Tibial nerve (tissue), 4 donors: ENCODE results near the gene CDR2L. TPM values are rescaled to one million over a fixed set of nuclear protein-coding genes. Genes with fewer than 3 reads are reported as not detected.
"Not testable (repeated sequence)": the region's sequence is repeated elsewhere in the genome, so short reads cannot be mapped to it uniquely, and the experiment has no call there.

Experiments
- DNase-seq, 2 donors: peaks; one replicate each; pipeline ENCODE4 v3.0.0-alpha.2; 2019; ENCODE audit warnings: low spot score in 2 of 2
- H3K27ac ChIP-seq, 4 donors: fragments of 200-600 bp; sonication (generic) in 3 of 4; one replicate each; pipeline ENCODE4 v1.5.1; 2017 to 2019; ENCODE audit warnings: mild to moderate bottlenecking in 1 of 4
- H3K27me3 ChIP-seq, 2 donors: fragments of 200-600 bp; sonication (generic) in 1 of 2; one replicate each; pipeline versions ENCODE4 v1.5.1 to v1.6.0; 2017 to 2019
- H3K36me3 ChIP-seq, 3 donors: fragments of 200-600 bp; sonication (generic); one replicate each; pipeline ENCODE4 v1.5.1; 2018 to 2019
- H3K4me1 ChIP-seq, 4 donors: fragments of 200-600 bp; sonication (generic) in 3 of 4; one replicate each; pipeline ENCODE4 v1.5.1; 2017 to 2019
- H3K4me3 ChIP-seq, 4 donors: fragments of 200-600 bp; sonication (generic) in 3 of 4; one replicate each; pipeline ENCODE4 v1.5.1; 2017 to 2019; ENCODE audit warnings: mild to moderate bottlenecking in 1 of 4, moderate library complexity in 1 of 4
- H3K9me3 ChIP-seq, 4 donors: fragments of 200-600 bp; sonication (generic) in 3 of 4; one replicate each; pipeline ENCODE4 v1.5.1; 2017 to 2019
- CTCF ChIP-seq, 5 experiments: fragments of 200-600 bp in 3 of 5; fragments of 450-650 bp in 2 of 5; sonication (generic) in 3 of 5; IDR thresholded peaks; one replicate each; pipeline ENCODE4 v1.5.1; 2016 to 2019; ENCODE audit warnings: antibody characterized with exemption in 5 of 5, mild to moderate bottlenecking in 3 of 5, moderate library complexity in 2 of 5
- EP300 ChIP-seq, 2 donors: sonication (generic); formaldehyde crosslinking; IDR thresholded peaks; one replicate each; pipeline ENCODE4 v1.6.1; 2017; ENCODE audit warnings: antibody characterized with exemption in 2 of 2, mild to moderate bottlenecking in 1 of 2
- POLR2A ChIP-seq, 2 donors: fragments of 450-650 bp; IDR thresholded peaks; one replicate each; pipeline ENCODE4 v1.6.1; 2017; ENCODE audit warnings: antibody characterized with exemption in 2 of 2, mild to moderate bottlenecking in 2 of 2, moderate library complexity in 2 of 2
- WGBS, 2 donors: methylation state at CpG; one replicate each; pipeline ENCODE4 v1.1.5; 2018; 5-methylcytosine and 5-hydroxymethylcytosine counted together
- total RNA-seq, 4 donors: library from RNA; depleted of rRNA; stranded (reverse); fragments of >200 nt; gene quantifications; one replicate each; pipeline ENCODE4 v1.1.0, GENCODE V29; 2016

Gene CDR2L
- total RNA-seq, 4 donors from 2014 or later: 10.7 to 19.2 (median 13.9) TPM

GRCh38 chr17:75005291-75005690, 17.9 kb downstream of the CDR2L start:
- H3K27ac ChIP-seq: no peak overlapping the region
- DNase-seq: no peak
- 80 to 91% methylated on average over 8 of the region's 8 CpGs for WGBS, 2 donors
- TF ChIP-seq POLR2A (IDR thresholded peaks at IDR 0.05) (no peak), EP300 (IDR thresholded peaks at IDR 0.05) (no peak), CTCF (IDR thresholded peaks at IDR 0.05) (no peak)
- H3K9me3 ChIP-seq: no peaks in the 10 kb centered on the region
- peaks cover 0 to 52% (median 0%) of the 10 kb centered on the region in 3 donors for H3K36me3 ChIP-seq
- H3K27me3 ChIP-seq: no peaks in the 10 kb centered on the region
- H3K4me3 ChIP-seq: no peak overlapping the region
- no peaks in the 10 kb centered on the region for H3K4me1 ChIP-seq

DNA sequence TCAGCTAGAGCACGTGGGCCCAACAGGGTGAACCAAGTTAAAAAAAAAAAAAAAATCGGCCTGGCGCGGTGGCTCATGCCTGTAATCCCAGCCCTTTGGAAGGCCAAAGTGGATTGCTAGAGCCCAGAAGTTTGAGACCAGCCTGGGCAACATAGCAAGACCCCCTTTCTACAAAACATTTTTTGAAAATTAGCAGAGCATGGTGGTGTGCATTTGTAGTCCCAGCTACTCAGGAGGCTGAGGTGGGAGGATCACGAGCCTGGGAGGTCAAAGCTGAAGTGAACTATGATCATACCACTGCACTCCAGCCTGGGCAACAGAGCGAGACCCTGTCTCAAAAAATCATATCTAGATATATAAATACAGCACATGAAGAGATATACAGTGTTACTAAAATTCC, 18.7 kb downstream of the CDR2L start:
- H3K36me3 ChIP-seq: peaks cover 0 to 47% (median 0%) of the 10 kb centered on the region in 3 donors
- not testable (repeated sequence) for H3K27ac ChIP-seq, H3K4me3 ChIP-seq, H3K4me1 ChIP-seq, H3K27me3 ChIP-seq, DNase-seq, H3K9me3 ChIP-seq
- 96% methylated on average over 6 of the region's 6 CpGs for WGBS, 2 donors

GRCh38 chr17:75006653-75007052, 19.2 kb downstream of the CDR2L start:
- H3K4me1 ChIP-seq: peaks cover 0 to 9% (median 4%) of the 10 kb centered on the region in 4 donors
- DNase-seq: no peak
- no peaks in the 10 kb centered on the region for H3K9me3 ChIP-seq
- TF ChIP-seq CTCF (IDR thresholded peaks at IDR 0.05): no peak
- TF ChIP-seq EP300 (IDR thresholded peaks at IDR 0.05): no peak
- no peak for TF ChIP-seq POLR2A (IDR thresholded peaks at IDR 0.05)
- H3K4me3 ChIP-seq: no peak overlapping the region
- peaks cover 0 to 41% (median 0%) of the 10 kb centered on the region in 3 donors for H3K36me3 ChIP-seq
- WGBS, 2 donors: 84 to 89% methylated on average over 5 of the region's 5 CpGs
- H3K27me3 ChIP-seq: no peaks in the 10 kb centered on the region
- H3K27ac ChIP-seq: no peak overlapping the region

GRCh38 chr17:75008373-75008772, 20.9 kb downstream of the CDR2L start:
- Histone ChIP-seq H3K27ac (no peak overlapping the region), H3K27me3 (no peaks in the 10 kb centered on the region), H3K36me3 (peaks cover 0 to 24% (median 0%) of the 10 kb centered on the region in 3 donors), H3K4me1 (peaks cover 0 to 19% (median 10%) of the 10 kb centered on the region in 4 donors), H3K9me3 (no peaks in the 10 kb centered on the region), H3K4me3 (no peak overlapping the region)
- 86 to 91% methylated on average over 6 of the region's 6 CpGs for WGBS, 2 donors
- TF ChIP-seq EP300 (IDR thresholded peaks at IDR 0.05): no peak
- TF ChIP-seq POLR2A (IDR thresholded peaks at IDR 0.05): no peak
- TF ChIP-seq CTCF (IDR thresholded peaks at IDR 0.05): no peak
- DNase-seq: no peak

DNA sequence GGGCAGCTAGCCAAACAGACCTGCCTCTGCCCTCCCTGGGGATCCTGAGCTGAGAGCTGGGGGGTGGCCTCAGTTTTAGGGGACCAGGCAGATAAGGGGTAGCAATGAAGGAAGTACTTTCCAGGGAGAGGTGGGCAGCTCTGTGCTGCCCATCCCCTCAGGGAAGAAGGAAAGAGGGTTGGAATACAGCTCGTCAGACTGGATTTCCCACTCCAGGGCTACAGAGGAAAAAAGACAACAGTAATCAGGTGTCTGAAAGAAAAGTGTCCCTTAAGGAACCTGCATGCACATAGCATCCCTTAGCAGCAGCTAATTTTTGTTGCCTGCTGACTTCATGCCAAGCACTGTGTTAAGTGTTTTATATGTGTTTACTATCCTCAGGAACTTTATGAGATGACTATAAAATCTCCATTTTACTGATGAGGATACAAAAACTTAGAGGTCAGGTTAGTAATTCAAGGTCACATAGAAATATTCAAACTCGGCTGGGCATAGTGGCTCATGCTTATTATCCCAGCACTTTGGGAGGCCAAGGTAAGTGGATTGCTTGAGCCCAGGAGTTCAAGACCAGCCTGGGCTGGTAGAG, 21.8 kb downstream of the CDR2L start:
- peaks cover 0 to 28% (median 15%) of the 10 kb centered on the region in 4 donors for H3K4me1 ChIP-seq
- H3K36me3 ChIP-seq: peaks cover 0 to 15% (median 0%) of the 10 kb centered on the region in 3 donors
- no peak overlapping the region for H3K27ac ChIP-seq
- no peaks in the 10 kb centered on the region for H3K27me3 ChIP-seq
- 43 to 53% methylated on average over 2 of the region's 2 CpGs for WGBS, 2 donors
- no peak for DNase-seq
- H3K4me3 ChIP-seq: no peak overlapping the region
- H3K9me3 ChIP-seq: no peaks in the 10 kb centered on the region
- no peak for TF ChIP-seq POLR2A (IDR thresholded peaks at IDR 0.05)
- no peak for TF ChIP-seq CTCF (IDR thresholded peaks at IDR 0.05)
